DND-41 (cell line): ENCODE measurements around the gene PKNOX1.
"Not testable (repeated sequence)": the region's sequence is repeated elsewhere in the genome, so short reads cannot be mapped to it uniquely, and the experiment has no call there.

Experiments
- ATAC-seq: fragments of 200-7000 bp; cut with Tn5 transposase; 3 replicates; pipeline ENCODE4 v1.9.1; 2021; ENCODE audit warnings: low read depth; ENCODE audit not compliant: insufficient read depth
- DNase-seq: peaks from one replicate; pipeline ENCODE4 v3.0.0-alpha.2; 2020
- H2AFZ ChIP-seq: 2 replicates; pipeline ENCODE4 v1.6.0; 2012; ENCODE audit warnings: low read depth, low read length
- H3K27ac ChIP-seq: 2 replicates; pipeline ENCODE4 v1.5.1; 2012; ENCODE audit warnings: low read length, inconsistent platforms
- H3K27me3 ChIP-seq: fragments of 200-600 bp; sonication (generic); 2 replicates; pipeline ENCODE4 v1.6.0; 2012; ENCODE audit warnings: low read length, mild to moderate bottlenecking, inconsistent platforms; ENCODE audit not compliant: insufficient read depth, poor library complexity
- H3K36me3 ChIP-seq: 2 replicates; pipeline ENCODE4 v1.5.1; 2012; ENCODE audit warnings: low read length, inconsistent platforms; ENCODE audit not compliant: insufficient read depth
- H3K4me1 ChIP-seq: 2 replicates; pipeline ENCODE4 v1.5.1; 2012; ENCODE audit warnings: mild to moderate bottlenecking, low read length; ENCODE audit not compliant: insufficient read depth
- H3K4me2 ChIP-seq: 2 replicates; pipeline ENCODE4 v1.6.0; 2012; ENCODE audit warnings: mild to moderate bottlenecking, moderate library complexity, low read length, inconsistent platforms; ENCODE audit not compliant: insufficient read depth
- H3K4me3 ChIP-seq, 2 experiments: fragments of 200-600 bp in 1 of 2; shearing (Covaris generic) in 1 of 2; 2 replicates each; pipeline ENCODE4 v1.5.1; 2012 to 2016; ENCODE audit warnings: inconsistent platforms in 2 of 2, low read length in 2 of 2, mild to moderate bottlenecking in 2 of 2, low read depth in 1 of 2, moderate library complexity in 1 of 2
- H3K79me2 ChIP-seq: 2 replicates; pipeline ENCODE4 v1.6.0; 2012; ENCODE audit warnings: low read length, inconsistent platforms; ENCODE audit not compliant: insufficient read depth
- H3K9ac ChIP-seq: 2 replicates; pipeline ENCODE4 v1.6.0; 2012; ENCODE audit warnings: low read depth, mild to moderate bottlenecking, inconsistent platforms, low read length, moderate library complexity
- H3K9me3 ChIP-seq: 2 replicates; pipeline ENCODE4 v1.5.1; 2012; ENCODE audit warnings: low read length, moderate library complexity, mild to moderate bottlenecking, inconsistent platforms; ENCODE audit not compliant: insufficient read depth, severe bottlenecking
- H4K20me1 ChIP-seq: 2 replicates; pipeline ENCODE4 v1.6.0; 2012; ENCODE audit warnings: low read length; ENCODE audit not compliant: insufficient read depth
- CTCF ChIP-seq: IDR thresholded peaks from 2 replicates; pipeline ENCODE4 v1.5.1; 2012; ENCODE audit warnings: borderline replicate concordance, low read length, moderate library complexity, mild to moderate bottlenecking; ENCODE audit not compliant: poor library complexity, severe bottlenecking; ENCODE audit errors: extremely low read depth
- EZH2 ChIP-seq: IDR thresholded peaks from 3 replicates; pipeline ENCODE4 v1.6.1; 2012; ENCODE audit warnings: borderline replicate concordance, low read depth, mild to moderate bottlenecking, moderate library complexity, low read length, inconsistent platforms; ENCODE audit not compliant: severe bottlenecking

The PKNOX1 gene

GRCh38 chr21:42991992-42992740 lies 17.8 kb downstream of the PKNOX1 start:
- H3K9me3 ChIP-seq: peaks cover 2% of the 10 kb centered on the region
- H3K79me2 ChIP-seq: peaks cover 46% of the 10 kb centered on the region
- no peak overlapping the region for H3K4me2 ChIP-seq
- H4K20me1 ChIP-seq: peaks cover 6% of the 10 kb centered on the region
- H3K9ac ChIP-seq: no peak overlapping the region
- no peak overlapping the region for H2AFZ ChIP-seq
- no peak overlapping the region for H3K4me3 ChIP-seq
- DNase-seq (no peak), ATAC-seq (no peak; the same call in 2 of the 3 replicates)
- peaks cover 21% of the 10 kb centered on the region; the same call in 1 of the 2 replicates for H3K36me3 ChIP-seq
- H3K4me1 ChIP-seq: no peaks in the 10 kb centered on the region
- H3K27ac ChIP-seq: no peak overlapping the region
- TF ChIP-seq CTCF: no peak
- no peak for TF ChIP-seq EZH2
- no peaks in the 10 kb centered on the region for H3K27me3 ChIP-seq

GRCh38 chr21:42993051-42993712 lies 18.8 kb downstream of the PKNOX1 start:
- no peak for TF ChIP-seq EZH2
- TF ChIP-seq CTCF: no peak
- Histone ChIP-seq H3K4me1 (no peaks in the 10 kb centered on the region), H3K36me3 (peaks cover 21% of the 10 kb centered on the region; the same call in 1 of the 2 replicates), H3K4me2 (no peak overlapping the region), H3K79me2 (peaks cover 41% of the 10 kb centered on the region), H3K27ac (no peak overlapping the region), H2AFZ (no peak overlapping the region), H3K9me3 (peaks cover 10% of the 10 kb centered on the region), H3K9ac (no peak overlapping the region), H3K4me3 (no peak overlapping the region), H3K27me3 (no peaks in the 10 kb centered on the region), H4K20me1 (peaks cover 6% of the 10 kb centered on the region)
- ATAC-seq (no peak), DNase-seq (no peak)

DNA sequence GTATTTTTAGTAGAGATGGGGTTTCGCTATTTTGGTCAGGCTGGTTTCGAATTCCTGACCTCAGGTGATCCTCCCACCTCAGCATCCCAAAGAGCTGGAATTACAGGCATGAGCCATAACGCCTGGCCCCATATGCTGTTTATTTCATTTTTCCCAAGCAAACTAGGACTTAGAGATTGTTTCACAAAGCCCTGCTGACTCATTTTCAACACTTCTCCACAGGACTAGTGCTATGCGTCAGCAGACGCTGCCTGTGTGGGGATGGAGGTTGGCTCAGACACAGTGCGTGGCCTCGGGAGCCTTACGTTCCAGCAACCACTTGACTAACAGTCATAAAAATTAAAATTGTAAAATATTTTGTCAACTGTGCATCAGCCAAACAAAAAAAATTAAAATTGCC lies 22.7 kb downstream of the PKNOX1 start:
- Histone ChIP-seq H2AFZ (no peak overlapping the region), H3K4me2 (no peak overlapping the region), H3K9me3 (peaks cover 20% of the 10 kb centered on the region), H3K4me1 (no peaks in the 10 kb centered on the region), H4K20me1 (0 out of 2 replicates have a peak, but pooled peaks cover under 1% of the 10 kb centered on the region), H3K27me3 (no peaks in the 10 kb centered on the region), H3K36me3 (peaks cover 17% of the 10 kb centered on the region; the same call in 1 of the 2 replicates), H3K4me3 (no peak overlapping the region), H3K9ac (no peak overlapping the region), H3K79me2 (peaks cover 15% of the 10 kb centered on the region), H3K27ac (no peak overlapping the region)
- TF ChIP-seq CTCF (no peak), EZH2 (no peak)
- ATAC-seq (no peak), DNase-seq (no peak)

- not testable (repeated sequence) for H4K20me1 ChIP-seq, H3K36me3 ChIP-seq, H3K27me3 ChIP-seq, ATAC-seq, H3K27ac ChIP-seq, H3K4me1 ChIP-seq, H3K9ac ChIP-seq, DNase-seq, H3K4me3 ChIP-seq, H2AFZ ChIP-seq, H3K4me2 ChIP-seq
- Histone ChIP-seq H3K9me3 (peaks cover 20% of the 10 kb centered on the region), H3K79me2 (peaks cover 13% of the 10 kb centered on the region)
Measured at GRCh38 chr21:42997983-42998382, 23.6 kb downstream of the PKNOX1 start.

- H2AFZ ChIP-seq, H3K4me1 ChIP-seq, H3K27ac ChIP-seq, H3K4me3 ChIP-seq, DNase-seq, H3K36me3 ChIP-seq, H4K20me1 ChIP-seq, H3K4me2 ChIP-seq, ATAC-seq, H3K9ac ChIP-seq, H3K27me3 ChIP-seq: not testable (repeated sequence)
- Histone ChIP-seq H3K79me2 (peaks cover 12% of the 10 kb centered on the region), H3K9me3 (peaks cover 20% of the 10 kb centered on the region)
Measured at GRCh38 chr21:42999152-42999551, 24.8 kb downstream of the PKNOX1 start.
